ENCODE measurements around the gene TDO2.

TDO2 gene

GRCh38 chr4:155900381-155900780 is 3.1 kb upstream of the TDO2 start:
- no peak for DNase-seq
- Histone ChIP-seq H3K4me3 (ENCODE audit: low read depth, low read length) (no peak overlapping the region), H3K27me3 (no peaks in the 10 kb centered on the region), H3K36me3 (no peaks in the 10 kb centered on the region), H3K9me3 (no peaks in the 10 kb centered on the region), H3K4me1 (no peaks in the 10 kb centered on the region)
- TF ChIP-seq CTCF (IDR thresholded peaks at IDR 0.05; ENCODE audit: low read depth, low read length), result no peak

- no peaks in the 10 kb centered on the region for H3K9me3 ChIP-seq
- no peak for DNase-seq
- no peaks in the 10 kb centered on the region for H3K27me3 ChIP-seq
- TF ChIP-seq CTCF (IDR thresholded peaks at IDR 0.05; ENCODE audit: low read depth, low read length), result no peak
- H3K4me1 ChIP-seq, result no peaks in the 10 kb centered on the region
- H3K36me3 ChIP-seq, result no peaks in the 10 kb centered on the region
- H3K4me3 ChIP-seq (ENCODE audit: low read depth, low read length), result no peak overlapping the region
Observed at GRCh38 chr4:155901013-155901412, 2.5 kb upstream of the TDO2 start.

- H3K36me3 ChIP-seq, result no peaks in the 10 kb centered on the region
- no peaks in the 10 kb centered on the region; the same call in 1 of the 2 replicates for H3K27me3 ChIP-seq
- no peaks in the 10 kb centered on the region for H3K9me3 ChIP-seq
- no peaks in the 10 kb centered on the region for H3K4me1 ChIP-seq
- no peak overlapping the region for H3K4me3 ChIP-seq (ENCODE audit: low read depth, low read length)
- DNase-seq, result no peak
- no peak for TF ChIP-seq CTCF (IDR thresholded peaks at IDR 0.05; ENCODE audit: low read depth, low read length)
Observed at GRCh38 chr4:155904331-155904730, 835 bp downstream of the TDO2 start.

- TF ChIP-seq CTCF (IDR thresholded peaks at IDR 0.05; ENCODE audit: low read depth, low read length), result no peak
- Histone ChIP-seq H3K4me3 (ENCODE audit: low read depth, low read length) (no peak overlapping the region), H3K9me3 (no peaks in the 10 kb centered on the region), H3K36me3 (no peaks in the 10 kb centered on the region), H3K4me1 (no peaks in the 10 kb centered on the region), H3K27me3 (no peaks in the 10 kb centered on the region; the same call in 1 of the 2 replicates)
- no peak for DNase-seq
Observed at GRCh38 chr4:155906554-155907247, 3.2 kb downstream of the TDO2 start.

GRCh38 chr4:155907556-155907955 is 4.1 kb downstream of the TDO2 start:
- Histone ChIP-seq H3K27me3 (no peaks in the 10 kb centered on the region; the same call in 1 of the 2 replicates), H3K4me3 (ENCODE audit: low read depth, low read length) (no peak overlapping the region), H3K36me3 (no peaks in the 10 kb centered on the region), H3K4me1 (no peaks in the 10 kb centered on the region), H3K9me3 (no peaks in the 10 kb centered on the region)
- no peak for TF ChIP-seq CTCF (IDR thresholded peaks at IDR 0.05; ENCODE audit: low read depth, low read length)
- no peak for DNase-seq
